ENCODE results near the gene MAN2A1. TPM values are rescaled to one million over a fixed set of nuclear protein-coding genes. Genes with fewer than 3 reads are reported as not detected.

The MAN2A1 gene
- total RNA-seq, 1 experiment from 2014 or later, result 35.4 TPM

DNA sequence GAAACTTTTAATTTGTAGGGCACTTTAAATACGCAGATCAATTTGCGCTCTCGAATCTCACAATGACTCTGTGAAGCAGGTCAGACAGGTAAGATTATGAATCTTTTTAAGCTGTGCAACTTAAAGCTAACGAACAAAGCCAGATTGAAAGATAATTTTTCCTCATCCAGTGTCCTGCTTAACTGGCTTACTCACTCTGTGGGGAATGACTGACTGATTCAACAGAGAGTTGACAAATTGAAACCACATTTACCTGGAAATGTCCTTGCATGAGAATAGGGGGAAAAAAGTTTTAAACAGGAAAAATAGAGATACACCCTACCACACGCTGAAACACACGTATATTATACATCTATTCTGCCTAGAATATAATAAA is 187.9 kb downstream of the MAN2A1 start (continued):
- TF ChIP-seq, protein P1, sequence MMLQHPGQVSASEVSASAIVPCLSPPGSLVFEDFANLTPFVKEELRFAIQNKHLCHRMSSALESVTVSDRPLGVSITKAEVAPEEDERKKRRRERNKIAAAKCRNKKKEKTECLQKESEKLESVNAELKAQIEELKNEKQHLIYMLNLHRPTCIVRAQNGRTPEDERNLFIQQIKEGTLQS (IDR thresholded peaks at IDR 0.05), result no peak
- TF ChIP-seq CEBPB (IDR thresholded peaks at IDR 0.05; ENCODE audit: low read depth) (no peak), EGR1 (IDR thresholded peaks at IDR 0.05; ENCODE audit: low read depth) (no peak), POLR2A (IDR thresholded peaks at IDR 0.05; ENCODE audit: borderline replicate concordance, extremely low read depth, insufficient read depth, insufficient read length) (no peak), SP1 (IDR thresholded peaks at IDR 0.05; ENCODE audit: low read depth) (no peak), SRF (IDR thresholded peaks at IDR 0.05; ENCODE audit: low read depth) (no peak)
- TF ChIP-seq, protein P2, sequence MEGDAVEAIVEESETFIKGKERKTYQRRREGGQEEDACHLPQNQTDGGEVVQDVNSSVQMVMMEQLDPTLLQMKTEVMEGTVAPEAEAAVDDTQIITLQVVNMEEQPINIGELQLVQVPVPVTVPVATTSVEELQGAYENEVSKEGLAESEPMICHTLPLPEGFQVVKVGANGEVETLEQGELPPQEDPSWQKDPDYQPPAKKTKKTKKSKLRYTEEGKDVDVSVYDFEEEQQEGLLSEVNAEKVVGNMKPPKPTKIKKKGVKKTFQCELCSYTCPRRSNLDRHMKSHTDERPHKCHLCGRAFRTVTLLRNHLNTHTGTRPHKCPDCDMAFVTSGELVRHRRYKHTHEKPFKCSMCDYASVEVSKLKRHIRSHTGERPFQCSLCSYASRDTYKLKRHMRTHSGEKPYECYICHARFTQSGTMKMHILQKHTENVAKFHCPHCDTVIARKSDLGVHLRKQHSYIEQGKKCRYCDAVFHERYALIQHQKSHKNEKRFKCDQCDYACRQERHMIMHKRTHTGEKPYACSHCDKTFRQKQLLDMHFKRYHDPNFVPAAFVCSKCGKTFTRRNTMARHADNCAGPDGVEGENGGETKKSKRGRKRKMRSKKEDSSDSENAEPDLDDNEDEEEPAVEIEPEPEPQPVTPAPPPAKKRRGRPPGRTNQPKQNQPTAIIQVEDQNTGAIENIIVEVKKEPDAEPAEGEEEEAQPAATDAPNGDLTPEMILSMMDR (IDR thresholded peaks at IDR 0.05 in 2 of 3, conservative IDR thresholded peaks at IDR 0.05 in 1 of 3; ENCODE audit: borderline replicate concordance in 1 of 3, insufficient read depth in 1 of 3, low read depth in 2 of 3, low read length in 2 of 3), result no peak
- TF ChIP-seq, protein P3, sequence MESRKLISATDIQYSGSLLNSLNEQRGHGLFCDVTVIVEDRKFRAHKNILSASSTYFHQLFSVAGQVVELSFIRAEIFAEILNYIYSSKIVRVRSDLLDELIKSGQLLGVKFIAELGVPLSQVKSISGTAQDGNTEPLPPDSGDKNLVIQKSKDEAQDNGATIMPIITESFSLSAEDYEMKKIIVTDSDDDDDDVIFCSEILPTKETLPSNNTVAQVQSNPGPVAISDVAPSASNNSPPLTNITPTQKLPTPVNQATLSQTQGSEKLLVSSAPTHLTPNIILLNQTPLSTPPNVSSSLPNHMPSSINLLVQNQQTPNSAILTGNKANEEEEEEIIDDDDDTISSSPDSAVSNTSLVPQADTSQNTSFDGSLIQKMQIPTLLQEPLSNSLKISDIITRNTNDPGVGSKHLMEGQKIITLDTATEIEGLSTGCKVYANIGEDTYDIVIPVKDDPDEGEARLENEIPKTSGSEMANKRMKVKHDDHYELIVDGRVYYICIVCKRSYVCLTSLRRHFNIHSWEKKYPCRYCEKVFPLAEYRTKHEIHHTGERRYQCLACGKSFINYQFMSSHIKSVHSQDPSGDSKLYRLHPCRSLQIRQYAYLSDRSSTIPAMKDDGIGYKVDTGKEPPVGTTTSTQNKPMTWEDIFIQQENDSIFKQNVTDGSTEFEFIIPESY (IDR thresholded peaks at IDR 0.05; ENCODE audit: extremely low read depth, insufficient replicate concordance, low read length), result no peak

DNA sequence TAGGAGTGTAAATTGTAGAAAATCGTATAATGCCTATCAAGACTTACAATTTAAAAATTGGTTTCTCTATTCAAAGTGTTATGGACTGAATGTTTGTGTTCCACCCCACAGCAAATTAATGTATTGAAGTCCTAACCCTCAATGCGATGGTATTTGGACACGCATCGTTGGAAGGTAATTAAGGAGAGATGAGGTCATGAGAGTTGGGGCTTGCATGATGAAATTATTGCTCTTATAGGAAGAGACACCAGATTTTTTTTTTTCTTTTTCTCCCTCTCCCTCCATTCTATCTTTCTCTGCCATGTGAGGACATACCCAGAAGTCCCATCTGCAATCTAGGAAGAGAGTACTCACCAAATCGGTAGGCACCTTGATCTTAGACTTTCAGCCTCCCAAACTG is 189.2 kb downstream of the MAN2A1 start:
- ChIA-PET RAD21 (ENCODE audit: low non-redundant PET in 1 of 2, low total read pairs in 2 of 2, uncharacterized antibody in 2 of 2, unreplicated experiment in 2 of 2) (no interaction called here), CTCF (no interaction called here), POLR2A (no interaction called here)
- Histone ChIP-seq H2AFZ (ENCODE audit: low read depth, low read length, poor library complexity, severe bottlenecking) (no peak overlapping the region), H3K27ac (ENCODE audit: low read depth, low read length) (no peak overlapping the region), H3K27me3 (ENCODE audit: insufficient read depth, low read length) (no peaks in the 10 kb centered on the region), H3K9me2 (ENCODE audit: insufficient read depth) (no peaks in the 10 kb centered on the region), H3K4me1 (ENCODE audit: control insufficient read depth in 1 of 2, insufficient read depth in 2 of 2, low read length in 2 of 2) (peaks cover 0 to 6% of the 10 kb centered on the region in 2 experiments; a peak in 1 of 4 replicates), H4K20me1 (ENCODE audit: insufficient read depth) (no peaks in the 10 kb centered on the region), H3K36me3 (ENCODE audit: control insufficient read depth in 1 of 2, insufficient read depth in 2 of 2, low read length in 2 of 2) (no peaks in the 10 kb centered on the region), H3K9ac (ENCODE audit: low read length) (no peak overlapping the region), H3K79me2 (ENCODE audit: insufficient read depth, low read length) (no peaks in the 10 kb centered on the region), H3K9me3 (ENCODE audit: control insufficient read depth in 1 of 2, insufficient read depth in 1 of 2, low read depth in 1 of 2, low read length in 2 of 2) (no peaks in the 10 kb centered on the region), H3K4me3 (replicated peaks in 1 of 2; ENCODE audit: low read depth in 1 of 2, low read length in 2 of 2) (no peak overlapping the region), H3K4me2 (ENCODE audit: low read length) (no peak overlapping the region)
- intact Hi-C loops (cut with micrococcal nuclease), result no loop called here
- no TSS peak for BruUV-seq (replicated peaks)
- TF ChIP-seq SIN3A (IDR thresholded peaks at IDR 0.05; ENCODE audit: low read depth) (no peak), EZH2phosphoT487 (IDR thresholded peaks at IDR 0.05; ENCODE audit: borderline replicate concordance) (no peak), EGR1 (IDR thresholded peaks at IDR 0.05; ENCODE audit: low read depth) (no peak), POLR2A (IDR thresholded peaks at IDR 0.05; ENCODE audit: borderline replicate concordance, extremely low read depth, insufficient read depth, insufficient read length) (no peak), SP1 (IDR thresholded peaks at IDR 0.05; ENCODE audit: low read depth) (no peak), POLR2AphosphoS5 (IDR thresholded peaks at IDR 0.05; ENCODE audit: low read depth, low read length) (no peak), CBX3 (IDR thresholded peaks at IDR 0.05; ENCODE audit: low read depth) (no peak), ZNF274 (IDR thresholded peaks at IDR 0.05; ENCODE audit: low read depth, low read length) (no peak)
- TF ChIP-seq, protein P4, sequence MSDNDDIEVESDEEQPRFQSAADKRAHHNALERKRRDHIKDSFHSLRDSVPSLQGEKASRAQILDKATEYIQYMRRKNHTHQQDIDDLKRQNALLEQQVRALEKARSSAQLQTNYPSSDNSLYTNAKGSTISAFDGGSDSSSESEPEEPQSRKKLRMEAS (IDR thresholded peaks at IDR 0.05), result no peak
- TF ChIP-seq, protein P5, sequence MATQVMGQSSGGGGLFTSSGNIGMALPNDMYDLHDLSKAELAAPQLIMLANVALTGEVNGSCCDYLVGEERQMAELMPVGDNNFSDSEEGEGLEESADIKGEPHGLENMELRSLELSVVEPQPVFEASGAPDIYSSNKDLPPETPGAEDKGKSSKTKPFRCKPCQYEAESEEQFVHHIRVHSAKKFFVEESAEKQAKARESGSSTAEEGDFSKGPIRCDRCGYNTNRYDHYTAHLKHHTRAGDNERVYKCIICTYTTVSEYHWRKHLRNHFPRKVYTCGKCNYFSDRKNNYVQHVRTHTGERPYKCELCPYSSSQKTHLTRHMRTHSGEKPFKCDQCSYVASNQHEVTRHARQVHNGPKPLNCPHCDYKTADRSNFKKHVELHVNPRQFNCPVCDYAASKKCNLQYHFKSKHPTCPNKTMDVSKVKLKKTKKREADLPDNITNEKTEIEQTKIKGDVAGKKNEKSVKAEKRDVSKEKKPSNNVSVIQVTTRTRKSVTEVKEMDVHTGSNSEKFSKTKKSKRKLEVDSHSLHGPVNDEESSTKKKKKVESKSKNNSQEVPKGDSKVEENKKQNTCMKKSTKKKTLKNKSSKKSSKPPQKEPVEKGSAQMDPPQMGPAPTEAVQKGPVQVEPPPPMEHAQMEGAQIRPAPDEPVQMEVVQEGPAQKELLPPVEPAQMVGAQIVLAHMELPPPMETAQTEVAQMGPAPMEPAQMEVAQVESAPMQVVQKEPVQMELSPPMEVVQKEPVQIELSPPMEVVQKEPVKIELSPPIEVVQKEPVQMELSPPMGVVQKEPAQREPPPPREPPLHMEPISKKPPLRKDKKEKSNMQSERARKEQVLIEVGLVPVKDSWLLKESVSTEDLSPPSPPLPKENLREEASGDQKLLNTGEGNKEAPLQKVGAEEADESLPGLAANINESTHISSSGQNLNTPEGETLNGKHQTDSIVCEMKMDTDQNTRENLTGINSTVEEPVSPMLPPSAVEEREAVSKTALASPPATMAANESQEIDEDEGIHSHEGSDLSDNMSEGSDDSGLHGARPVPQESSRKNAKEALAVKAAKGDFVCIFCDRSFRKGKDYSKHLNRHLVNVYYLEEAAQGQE (IDR thresholded peaks at IDR 0.05; ENCODE audit: low read depth), result no peak
- TF ChIP-seq, protein P3 (IDR thresholded peaks at IDR 0.05; ENCODE audit: extremely low read depth, insufficient replicate concordance, low read length), result no peak
- no peak for DNase-seq (ENCODE audit: low read depth, low spot score)
- ATAC-seq, result no peak

All from HCT116 (cell line).